GM12873 (cell line): ENCODE data around the gene CADM1.

Experiments used
- CTCF ChIP-seq: IDR thresholded peaks from 2 replicates; pipeline ENCODE4 v1.5.1; 2012; ENCODE audit warnings: low read depth, mild to moderate bottlenecking, moderate library complexity, low read length, control low read depth; ENCODE audit not compliant: insufficient read depth; ENCODE audit errors: missing control alignments

The CADM1 gene

GRCh38 chr11:115338476-115338875 lies 165.7 kb downstream of the CADM1 start:
- no peak for TF ChIP-seq CTCF

- TF ChIP-seq CTCF, result peak; percentile 47
These were observed 169.1 kb downstream of the CADM1 start for GRCh38 chr11:115334932-115335788.

- TF ChIP-seq CTCF, result no peak
These were observed 170.3 kb downstream of the CADM1 start for GRCh38 chr11:115333949-115334348.

GRCh38 chr11:115333121-115333520 lies 171.1 kb downstream of the CADM1 start:
- no peak for TF ChIP-seq CTCF

- no peak for TF ChIP-seq CTCF
These were observed 173.3 kb downstream of the CADM1 start for GRCh38 chr11:115330684-115331482.

- TF ChIP-seq CTCF, result no peak
These were observed 177.7 kb downstream of the CADM1 start for GRCh38 chr11:115326526-115326925.

GRCh38 chr11:115325523-115325922 lies 178.7 kb downstream of the CADM1 start:
- no peak for TF ChIP-seq CTCF
